HG03139 (cell line): ENCODE data around the gene MAGEA8.
"Not testable (repeated sequence)": the region's sequence is repeated elsewhere in the genome, so short reads cannot be mapped to it uniquely, and the experiment has no call there.

Experiments used
- ATAC-seq: cut with Tn5 transposase; IDR thresholded peaks from one replicate; pipeline ENCODE4 v1.9.1; 2021; ENCODE audit not compliant: unreplicated experiment

The MAGEA8 gene, protein sequence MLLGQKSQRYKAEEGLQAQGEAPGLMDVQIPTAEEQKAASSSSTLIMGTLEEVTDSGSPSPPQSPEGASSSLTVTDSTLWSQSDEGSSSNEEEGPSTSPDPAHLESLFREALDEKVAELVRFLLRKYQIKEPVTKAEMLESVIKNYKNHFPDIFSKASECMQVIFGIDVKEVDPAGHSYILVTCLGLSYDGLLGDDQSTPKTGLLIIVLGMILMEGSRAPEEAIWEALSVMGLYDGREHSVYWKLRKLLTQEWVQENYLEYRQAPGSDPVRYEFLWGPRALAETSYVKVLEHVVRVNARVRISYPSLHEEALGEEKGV

GRCh38 chrX:149881081-149881711 is at the start of gene MAGEA8:
Gene MAGEA8 (plus strand): TSS chrX:149881183. CDS start chrX:149884273, 3,090 bp downstream.
- ATAC-seq = no peak

- ATAC-seq = no peak
Observed at GRCh38 chrX:149831473-149831872, 49.5 kb upstream of the MAGEA8 start.

GRCh38 chrX:149836728-149837127 is 44.3 kb upstream of the MAGEA8 start:
- not testable (repeated sequence) for ATAC-seq

GRCh38 chrX:149837167-149837566 is 43.8 kb upstream of the MAGEA8 start:
- ATAC-seq = no peak

DNA sequence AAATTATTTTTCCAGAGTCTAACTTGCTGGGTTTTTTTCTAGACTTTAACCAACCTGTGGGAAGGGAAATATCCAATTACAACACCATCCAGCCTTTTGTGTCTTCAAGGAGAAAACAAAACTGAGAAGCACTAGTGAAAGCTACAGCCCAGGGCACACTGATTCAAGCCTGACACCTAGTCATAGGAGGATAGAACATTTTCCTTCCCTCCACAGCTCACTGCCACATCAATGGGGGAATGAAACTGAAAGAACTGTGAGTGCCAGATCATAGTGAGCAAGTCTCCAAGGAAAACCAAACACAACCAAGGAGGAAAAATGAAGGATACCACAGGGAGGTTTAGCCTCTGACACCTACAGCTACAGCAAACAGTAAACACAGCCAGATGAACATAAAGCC is 43.3 kb upstream of the MAGEA8 start:
- ATAC-seq = no peak

DNA sequence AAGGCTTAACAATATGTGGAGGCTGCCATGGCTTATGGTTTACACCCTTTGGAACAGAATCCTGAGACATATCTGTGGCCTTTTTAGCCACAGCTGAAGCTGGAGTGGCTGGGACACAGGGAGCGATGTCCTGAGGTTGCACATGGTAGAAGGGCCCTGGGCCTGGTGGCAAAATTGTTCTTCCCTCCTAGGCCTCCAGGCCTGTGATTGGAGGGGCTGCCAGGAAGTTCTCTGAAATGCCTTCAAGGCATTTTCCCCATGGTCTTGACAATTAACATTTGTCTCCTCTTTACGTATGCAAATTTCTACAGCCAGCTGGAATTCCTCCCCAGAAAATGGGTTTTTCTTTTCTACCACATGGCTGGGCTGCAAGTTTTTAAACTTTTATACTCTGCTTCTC is 39.1 kb upstream of the MAGEA8 start:
- ATAC-seq = no peak

DNA sequence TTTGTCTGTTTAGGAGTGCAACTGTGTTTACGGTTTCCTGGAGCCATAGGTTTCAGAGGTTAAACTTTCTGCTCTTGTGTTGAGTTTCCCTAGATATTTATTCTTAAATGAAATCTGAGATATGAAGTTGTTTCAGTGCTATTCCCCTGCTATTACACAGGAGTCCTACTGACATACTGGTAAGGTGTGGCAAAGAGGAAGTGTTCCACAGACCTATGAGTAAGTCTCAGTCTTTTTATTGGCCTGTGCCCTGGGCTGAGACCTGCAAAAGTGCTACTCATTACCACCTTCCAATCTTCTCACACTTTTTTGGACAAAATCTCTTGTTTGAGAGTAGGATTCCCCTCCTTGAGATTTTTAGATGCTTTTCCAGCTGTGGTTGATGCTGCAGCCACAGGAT is 35.6 kb upstream of the MAGEA8 start:
- ATAC-seq = no peak

- ATAC-seq = no peak
Observed at GRCh38 chrX:149846789-149847188, 34.2 kb upstream of the MAGEA8 start.

DNA sequence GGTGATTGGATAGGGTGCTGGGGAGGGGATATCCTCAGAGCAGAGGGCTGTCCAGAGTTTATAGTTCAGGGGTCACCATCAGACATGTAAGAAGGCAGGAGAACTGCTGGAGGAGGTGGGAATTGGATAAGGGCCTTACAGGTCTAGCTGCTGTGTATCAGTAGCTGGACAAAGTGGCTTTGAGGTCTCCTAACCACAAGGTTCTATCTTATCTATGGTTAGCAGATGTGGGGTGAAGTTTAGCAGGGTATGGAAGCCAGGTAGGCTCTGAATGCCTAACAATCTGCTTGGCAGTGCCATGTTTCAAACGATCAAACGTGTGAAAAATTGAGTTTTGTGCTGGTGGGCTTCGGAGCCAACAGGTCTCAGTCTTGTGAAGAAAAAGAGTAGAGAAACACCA is 32.1 kb upstream of the MAGEA8 start:
- ATAC-seq = no peak

DNA sequence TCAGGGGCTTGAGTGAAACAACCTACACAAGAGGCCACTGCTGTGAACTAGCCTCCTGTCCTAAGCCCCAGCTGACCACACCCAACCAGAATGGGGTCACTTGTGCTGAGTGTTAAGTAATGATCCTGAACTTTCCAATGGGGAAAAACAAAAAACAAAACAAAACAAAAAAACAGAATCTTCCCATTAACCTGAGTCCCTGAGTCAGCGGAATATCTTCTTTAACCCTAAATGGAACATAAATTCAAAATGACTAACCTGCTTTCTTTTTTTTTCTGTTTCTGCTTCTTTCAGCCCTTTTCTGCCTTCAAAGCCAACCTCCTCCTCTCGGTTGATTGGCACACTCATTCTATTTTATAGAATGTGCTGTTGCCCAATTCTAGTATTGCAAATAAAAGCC is 31.2 kb upstream of the MAGEA8 start:
- ATAC-seq = no peak

DNA sequence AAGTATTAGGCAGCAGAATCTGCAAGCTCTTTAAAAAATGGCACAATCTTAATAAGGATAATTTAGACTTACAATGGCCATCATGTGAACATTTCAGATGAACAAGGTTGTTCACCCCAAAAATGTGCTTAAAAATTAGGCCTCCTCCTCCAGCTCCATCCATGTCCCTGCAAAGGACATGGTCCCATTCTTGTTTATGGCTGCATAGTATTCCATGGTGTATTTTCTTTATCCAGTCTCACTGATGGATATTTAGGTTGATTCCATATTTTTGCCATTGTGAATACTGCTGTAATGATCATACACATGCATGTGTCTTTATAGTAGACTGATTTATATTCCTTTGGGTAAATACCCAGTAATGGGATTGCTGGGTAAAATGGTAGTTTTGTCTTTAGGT is 29.1 kb upstream of the MAGEA8 start:
- ATAC-seq = no peak

- no peak for ATAC-seq
Observed at GRCh38 chrX:149853925-149854324, 27.1 kb upstream of the MAGEA8 start.

DNA sequence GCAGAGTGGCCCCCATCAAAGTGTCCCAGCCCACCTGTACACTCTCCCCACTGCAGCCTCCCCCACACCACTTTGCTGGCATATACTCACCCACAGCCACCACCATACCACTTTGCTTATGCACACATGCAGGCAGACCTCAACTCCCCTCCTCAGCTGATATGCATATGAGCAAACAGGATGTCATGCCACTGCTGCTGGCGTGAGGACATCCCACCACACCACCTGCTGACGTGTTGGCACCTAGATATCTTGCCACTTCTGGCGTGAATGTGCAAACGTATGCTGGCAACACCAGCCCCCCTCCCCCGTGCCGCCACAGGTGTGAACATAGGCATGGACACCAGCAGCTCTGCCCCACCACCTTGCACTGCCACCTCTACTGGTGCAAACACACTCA is 22.4 kb upstream of the MAGEA8 start:
- no peak for ATAC-seq

DNA sequence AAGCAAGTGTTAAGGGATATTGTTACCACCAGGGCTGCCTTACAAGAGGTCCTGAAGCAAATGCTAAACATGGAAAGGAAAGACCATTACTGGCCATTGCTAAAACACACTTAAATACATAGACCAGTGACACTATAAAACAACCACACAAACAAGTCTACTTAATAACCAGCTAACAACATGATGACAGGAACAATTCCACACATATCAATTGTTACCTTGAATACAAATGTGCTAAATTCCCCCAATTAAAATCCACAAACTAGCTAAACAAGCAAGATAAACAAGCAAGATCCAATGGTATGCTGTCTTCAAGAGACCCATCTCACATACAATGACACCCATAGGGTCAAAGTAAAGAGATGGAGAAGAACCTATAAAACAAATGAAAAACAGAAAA is 20.5 kb upstream of the MAGEA8 start:
- ATAC-seq = no peak

DNA sequence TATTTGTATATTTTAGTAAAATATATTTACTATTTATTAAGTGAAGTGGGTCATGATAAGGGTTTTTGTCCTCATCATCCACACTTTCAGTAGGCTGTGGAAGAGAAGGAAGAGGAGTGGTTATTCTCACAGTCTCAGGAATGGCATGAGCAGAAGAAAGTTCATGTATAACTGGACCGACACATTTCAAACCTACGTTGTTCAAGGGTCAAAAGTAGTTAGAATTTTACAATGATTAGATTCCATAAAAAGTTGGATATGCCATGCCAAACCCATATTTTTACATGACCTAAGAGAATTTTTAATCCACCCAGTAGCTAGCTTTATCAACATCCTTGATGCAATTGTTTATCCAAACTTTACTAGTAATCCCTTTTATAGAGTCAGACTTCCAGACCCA is 15.6 kb upstream of the MAGEA8 start:
- no peak for ATAC-seq

- no peak for ATAC-seq
Observed at GRCh38 chrX:149867488-149867887, 13.5 kb upstream of the MAGEA8 start.

GRCh38 chrX:149870840-149871239 is 10.1 kb upstream of the MAGEA8 start:
- ATAC-seq = no peak

DNA sequence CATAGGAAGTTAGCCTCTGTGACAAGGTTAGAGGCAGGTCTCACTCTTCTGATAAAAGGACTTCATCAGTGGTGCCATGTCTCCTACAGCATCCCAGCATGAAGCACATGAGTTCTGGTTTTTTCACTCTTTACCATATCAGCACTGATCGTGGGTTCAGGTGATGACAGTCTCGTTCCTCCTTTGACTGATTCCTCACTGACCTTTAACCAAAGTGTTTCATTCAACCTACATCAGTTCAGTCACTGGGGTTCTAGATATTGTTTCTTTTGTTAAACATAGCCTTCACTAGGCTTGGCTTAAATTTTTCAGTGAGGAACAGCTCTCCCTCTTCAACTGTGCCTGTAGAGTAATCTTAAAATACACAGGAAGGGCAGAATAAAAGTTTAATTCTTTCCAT is 9.6 kb upstream of the MAGEA8 start:
- no peak for ATAC-seq

- ATAC-seq = peak; percentile 87
Observed at GRCh38 chrX:149871940-149872339, 9.0 kb upstream of the MAGEA8 start.

DNA sequence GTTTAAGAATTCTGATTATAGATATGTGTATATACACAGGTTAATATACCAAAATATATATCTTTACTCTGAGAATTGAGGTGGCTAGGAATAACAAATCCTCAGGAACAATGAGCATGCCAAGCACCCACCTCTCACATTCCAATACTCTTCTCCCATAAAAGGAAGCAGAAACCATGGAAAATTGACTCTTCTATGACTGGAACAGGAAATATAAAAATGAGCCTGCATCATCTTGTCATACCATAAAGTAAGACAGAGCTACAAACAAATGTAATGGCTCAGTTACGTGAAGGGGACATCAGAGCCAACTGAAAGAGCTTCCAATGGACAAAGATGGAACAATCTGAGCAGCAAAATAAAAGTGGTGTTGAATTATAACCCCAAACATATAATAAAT is 3.8 kb upstream of the MAGEA8 start:
- ATAC-seq = no peak

GRCh38 chrX:149877636-149878035 is 3.3 kb upstream of the MAGEA8 start:
- no peak for ATAC-seq

DNA sequence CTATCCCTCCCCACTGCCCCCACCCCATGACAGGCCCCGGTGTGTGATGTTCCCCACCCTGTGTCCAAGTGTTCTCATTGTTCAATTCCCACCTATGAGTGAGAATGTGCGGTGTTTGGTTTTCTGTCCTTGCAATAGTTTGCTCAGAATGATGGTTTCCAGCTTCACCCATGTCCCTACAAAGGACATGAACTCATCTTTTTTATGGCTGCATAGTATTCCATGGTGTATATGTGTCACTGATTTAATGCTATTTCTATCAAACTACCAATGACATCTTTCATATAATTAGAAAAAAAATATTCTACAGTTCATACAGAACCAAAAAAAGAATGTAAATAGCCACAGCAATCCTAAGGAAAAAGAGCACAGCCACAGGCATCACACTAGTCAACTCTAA is 9.8 kb downstream of the MAGEA8 start:
- not testable (repeated sequence) for ATAC-seq

- no peak for ATAC-seq
Observed at GRCh38 chrX:149898554-149898953, 17.6 kb downstream of the MAGEA8 start.
